ENCODE results near the gene STIM1. TPM values are rescaled to one million over a fixed set of nuclear protein-coding genes. Genes with fewer than 3 reads are reported as not detected.

The STIM1 gene
- total RNA-seq, 1 experiment from 2014 or later = 55.1 TPM

- no TSS peak for BruUV-seq (replicated peaks)
- POLR2A ChIA-PET = interaction anchor here (0.6 kb wide), 1 partner anchor 39 kb away, joined by 3 read pairs; no protein-coding TSS in a partner anchor
- no peak for DNase-seq
- no peak for TF ChIP-seq CTCF (IDR thresholded peaks at IDR 0.05; ENCODE audit: insufficient read depth in 1 of 2, low read depth in 1 of 2, low read length in 1 of 2, severe bottlenecking in 1 of 2, unreplicated experiment in 1 of 2)
- Histone ChIP-seq H3K9me3 (no peaks in the 10 kb centered on the region), H3K36me3 (ENCODE audit: control insufficient read depth, insufficient read depth, low read length) (no peaks in the 10 kb centered on the region), H3K27me3 (replicated peaks; ENCODE audit: control insufficient read depth, insufficient read depth, low read length) (no peaks in the 10 kb centered on the region), H3K4me3 (ENCODE audit: low read depth, low read length) (no peak overlapping the region), H3K4me1 (peaks cover 42% of the 10 kb centered on the region)
- H3K9me3 Mint-ChIP-seq (ENCODE audit: unreplicated experiment) = no peaks in the 10 kb centered on the region
- H3K27me3 Mint-ChIP-seq (ENCODE audit: insufficient read depth, unreplicated experiment) = no peaks in the 10 kb centered on the region
- no peaks in the 10 kb centered on the region for H3K36me3 Mint-ChIP-seq (ENCODE audit: insufficient read depth, unreplicated experiment)
- H3K4me1 Mint-ChIP-seq (ENCODE audit: low read depth, unreplicated experiment) = peaks cover 29% of the 10 kb centered on the region
- no peak overlapping the region for H3K27ac Mint-ChIP-seq (ENCODE audit: unreplicated experiment)
- CTCF ChIA-PET = interaction anchor here (0.5 to 1.9 kb wide), 5 partner anchors 12 to 26 kb away, joined by 3 to 12 read pairs (median 5); partner anchors contain the start of genes RHOG and STIM1
- H3K4me3 Mint-ChIP-seq (ENCODE audit: unreplicated experiment) = no peak overlapping the region
- intact Hi-C loops (cut with micrococcal nuclease; ENCODE audit: unreplicated experiment) = no loop called here
These were observed 11.4 kb downstream of the STIM1 start for GRCh38 chr11:3866836-3867208.

GRCh38 chr11:3867209-3868091, 12.0 kb downstream of the STIM1 start:
- no TSS peak for BruUV-seq (replicated peaks)
- POLR2A ChIA-PET = no interaction called here

More at GRCh38 chr11:3867209-3868091, 12.0 kb downstream of the STIM1 start:
- intact Hi-C loops (cut with micrococcal nuclease; ENCODE audit: unreplicated experiment) = no loop called here
- Mint-ChIP-seq H3K36me3 (ENCODE audit: insufficient read depth, unreplicated experiment) (no peaks in the 10 kb centered on the region), H3K9me3 (ENCODE audit: unreplicated experiment) (no peaks in the 10 kb centered on the region), H3K27me3 (ENCODE audit: insufficient read depth, unreplicated experiment) (no peaks in the 10 kb centered on the region), H3K4me1 (ENCODE audit: low read depth, unreplicated experiment) (peaks cover 29% of the 10 kb centered on the region), H3K4me3 (ENCODE audit: unreplicated experiment) (no peak overlapping the region), H3K27ac (ENCODE audit: unreplicated experiment) (peak overlapping the region; percentile 46)
- H3K4me3 ChIP-seq (ENCODE audit: low read depth, low read length) = no peak overlapping the region
- CTCF ChIA-PET = interaction anchor here (0.5 to 1.5 kb wide), 5 partner anchors 13 to 26 kb away, joined by 3 to 5 read pairs (median 3); partner anchors contain the start of gene STIM1
- H3K36me3 ChIP-seq (ENCODE audit: control insufficient read depth, insufficient read depth, low read length) = no peaks in the 10 kb centered on the region
- DNase-seq = no peak
- no peaks in the 10 kb centered on the region for H3K27me3 ChIP-seq (replicated peaks; ENCODE audit: control insufficient read depth, insufficient read depth, low read length)
- no peaks in the 10 kb centered on the region for H3K9me3 ChIP-seq
- H3K4me1 ChIP-seq = peaks cover 42% of the 10 kb centered on the region
- no peak for TF ChIP-seq CTCF (IDR thresholded peaks at IDR 0.05; ENCODE audit: insufficient read depth in 1 of 2, low read depth in 1 of 2, low read length in 1 of 2, severe bottlenecking in 1 of 2, unreplicated experiment in 1 of 2)

Data from Caco-2 (cell line).